K562 (cell line): ENCODE data around the gene PDLIM4. TPM values are rescaled to one million over a fixed set of nuclear protein-coding genes. Genes with fewer than 3 reads are reported as not detected.

Experiments
- ATAC-seq: fragments of 200-7000 bp; cut with Tn5 transposase; 3 replicates; pipeline ENCODE4 v1.9.1; 2020; ENCODE audit warnings: moderate library complexity
- BruUV-seq: library from RNA; stranded (reverse); fragments of 400-500 nt; replicated peaks from 2 replicates; lab custom pipeline; 2021; lab: Mats Ljungman, UMichigan
- CTCF ChIA-PET: fragments of 300-600 bp; formaldehyde crosslinking; extraction: SDS; loops from one replicate; lab custom pipeline; 2021; ENCODE audit warnings: low intra/inter-chr PET ratio; lab: Yijun Ruan, JAX
- POLR2A ChIA-PET: fragments of 300-600, 350-650 bp; sonication (Branson Sonifier 250); formaldehyde crosslinking; extraction: SDS; loops from one replicate; lab custom pipeline; 2021; ENCODE audit warnings: antibody characterized with exemption, inconsistent platforms; lab: Yijun Ruan, JAX
- DNase-seq, 4 experiments: peaks; one replicate each; pipeline versions ENCODE4 v3.0.0 to v3.0.0-alpha.2; 2011 to 2018; ENCODE audit warnings: low spot score in 3 of 4, mixed read lengths in 3 of 4; ENCODE audit errors: extremely low read depth in 1 of 4
- FAIRE-seq: peaks from 2 replicates; lab custom pipeline; 2011; peaks lifted over from hg19 to GRCh38; lab: Jason Lieb, UNC
- H2AFZ ChIP-seq: 2 replicates; pipeline ENCODE4 v1.6.0; 2011; ENCODE audit warnings: low read depth, low read length, control low read depth, inconsistent platforms
- H3K27ac ChIP-seq: fragments of 200-600 bp; 3 replicates; pipeline ENCODE4 v1.8.0; 2011; ENCODE audit warnings: low read depth, mild to moderate bottlenecking, control low read depth, inconsistent platforms, low read length, moderate library complexity, mixed read lengths; ENCODE audit errors: extremely low read depth
- H3K27me3 ChIP-seq, 2 experiments: fragments of 300-600 bp in 1 of 2; 2 replicates in 1 of 2; 3 replicates in 1 of 2; pipeline versions ENCODE4 v1.6.0 to v1.8.0; 2011; ENCODE audit warnings: inconsistent platforms in 2 of 2, low read length in 2 of 2, mild to moderate bottlenecking in 1 of 2, mixed read lengths in 1 of 2, moderate library complexity in 1 of 2; ENCODE audit not compliant: control insufficient read depth in 2 of 2, insufficient read depth in 2 of 2
- H3K36me3 ChIP-seq: fragments of 300-600 bp; 3 replicates; pipeline ENCODE4 v1.8.0; 2011; ENCODE audit warnings: mild to moderate bottlenecking, low read length, inconsistent platforms; ENCODE audit not compliant: control insufficient read depth, insufficient read depth
- H3K4me1 ChIP-seq, 2 experiments: fragments of 200-600 bp in 1 of 2; replicated peaks in 1 of 2; 2 replicates in 1 of 2; 3 replicates in 1 of 2; pipeline versions ENCODE4 v1.5.1 to v1.8.0; 2011; ENCODE audit warnings: inconsistent platforms in 2 of 2, low read length in 2 of 2, mild to moderate bottlenecking in 1 of 2, mixed read lengths in 1 of 2, moderate library complexity in 1 of 2; ENCODE audit not compliant: control insufficient read depth in 2 of 2, insufficient read depth in 2 of 2
- H3K4me2 ChIP-seq: 2 replicates; pipeline ENCODE4 v1.6.1; 2011; ENCODE audit warnings: low read length, control low read depth, inconsistent platforms, mixed read lengths; ENCODE audit not compliant: insufficient read depth
- H3K4me3 ChIP-seq: fragments of 200-600 bp; sonication (generic), shearing (Covaris generic); 2 replicates; pipeline ENCODE4 v1.5.1; 2016; ENCODE audit warnings: control low read depth, inconsistent platforms
- H3K79me2 ChIP-seq: fragments of 200-600 bp; 3 replicates; pipeline ENCODE4 v1.8.0; 2011; ENCODE audit warnings: low read length, inconsistent platforms; ENCODE audit not compliant: control insufficient read depth, insufficient read depth
- H3K9ac ChIP-seq, 2 experiments: 2 replicates each; pipeline versions ENCODE4 v1.6.0 to v1.6.1; 2011; ENCODE audit warnings: low read depth in 2 of 2, low read length in 2 of 2, control low read depth in 1 of 2, inconsistent platforms in 1 of 2, mild to moderate bottlenecking in 1 of 2, mixed read lengths in 1 of 2; ENCODE audit not compliant: insufficient read depth in 1 of 2
- H3K9me1 ChIP-seq: one replicate; pipeline ENCODE4 v1.6.0; 2011; ENCODE audit warnings: inconsistent platforms, mild to moderate bottlenecking, low read length, moderate library complexity; ENCODE audit not compliant: control insufficient read depth, insufficient read depth
- H3K9me3 ChIP-seq: replicated peaks from 2 replicates; pipeline ENCODE4 v1.5.1; 2011; ENCODE audit warnings: low read depth, low read length, inconsistent platforms; ENCODE audit not compliant: control insufficient read depth, insufficient read depth
- H4K20me1 ChIP-seq: replicated peaks from 2 replicates; pipeline ENCODE4 v1.6.1; 2011; ENCODE audit warnings: low read length, inconsistent platforms, mixed read lengths; ENCODE audit not compliant: control insufficient read depth, insufficient read depth
- CBFB ChIP-seq: sonication (generic); formaldehyde crosslinking; IDR thresholded peaks from 2 replicates; pipeline ENCODE4 v1.4.0; 2020; ENCODE audit warnings: mild to moderate bottlenecking, missing genetic modification reagents
- CCAR2 ChIP-seq: fragments of 200-400 bp; formaldehyde crosslinking; IDR thresholded peaks from 2 replicates; pipeline ENCODE4 v1.6.1; 2017; ENCODE audit warnings: mild to moderate bottlenecking, low read depth, low read length
- CREB1 ChIP-seq, 2 experiments: sonication (generic) in 1 of 2; formaldehyde crosslinking in 1 of 2; IDR thresholded peaks; 2 replicates each; pipeline versions ENCODE4 v1.6.1 to v1.8.0; 2012 to 2022; ENCODE audit warnings: inconsistent platforms in 1 of 2, mild to moderate bottlenecking in 1 of 2, missing genetic modification reagents in 1 of 2, moderate library complexity in 1 of 2
- FOXK2 ChIP-seq, 2 experiments: fragments of 450-650 bp; IDR thresholded peaks in 1 of 2; conservative IDR thresholded peaks in 1 of 2; 2 replicates each; pipeline ENCODE4 v1.6.1; 2016; ENCODE audit warnings: low read depth in 2 of 2, mild to moderate bottlenecking in 1 of 2
- GATA2 ChIP-seq: sonication (generic); formaldehyde crosslinking; IDR thresholded peaks from 2 replicates; pipeline ENCODE4 v1.4.0; 2020; ENCODE audit warnings: mild to moderate bottlenecking, missing genetic modification reagents
- GTF2A2 ChIP-seq: IDR thresholded peaks from 2 replicates; pipeline ENCODE4 v1.6.1; 2016; ENCODE audit warnings: mild to moderate bottlenecking, missing genetic modification characterization, missing compliant biosample characterization
- KLF10 ChIP-seq: fragments of 250-450 bp; sonication (Bioruptor Pico); IDR thresholded peaks from 2 replicates; pipeline ENCODE4 v1.6.1; 2021; ENCODE audit warnings: matching md5 sums
- L3MBTL2 ChIP-seq: fragments of 450-650 bp; IDR thresholded peaks from 2 replicates; pipeline ENCODE4 v1.6.1; 2016; ENCODE audit warnings: mild to moderate bottlenecking, moderate library complexity
- NRF1 ChIP-seq, 2 experiments: fragments of 450-650 bp; IDR thresholded peaks in 1 of 2; conservative IDR thresholded peaks in 1 of 2; 2 replicates each; pipeline ENCODE4 v1.6.1; 2014; ENCODE audit warnings: mild to moderate bottlenecking in 2 of 2
- PCBP2 ChIP-seq: fragments of 200-400 bp; formaldehyde crosslinking; IDR thresholded peaks from 2 replicates; pipeline ENCODE4 v1.6.1; 2018; ENCODE audit warnings: low read length, low read depth, mild to moderate bottlenecking, moderate library complexity; ENCODE audit not compliant: poor library complexity, severe bottlenecking
- TAF1 ChIP-seq: IDR thresholded peaks from 2 replicates; pipeline ENCODE4 v1.6.1; 2011; ENCODE audit warnings: mild to moderate bottlenecking, low read length, moderate library complexity; ENCODE audit not compliant: insufficient read depth, control insufficient read depth, severe bottlenecking; ENCODE audit errors: extremely low read depth
- TOE1 ChIP-seq, 2 experiments: fragments of 450-650 bp in 1 of 2; sonication (generic) in 1 of 2; formaldehyde crosslinking in 1 of 2; IDR thresholded peaks; 2 replicates each; pipeline versions ENCODE4 v1.7.1 to v1.8.0; 2016 to 2022; ENCODE audit warnings: borderline replicate concordance in 2 of 2, mild to moderate bottlenecking in 2 of 2, antibody characterized with exemption in 1 of 2, inconsistent platforms in 1 of 2, low read depth in 1 of 2, missing genetic modification reagents in 1 of 2, moderate library complexity in 1 of 2
- ZFP36 ChIP-seq: fragments of 150-350 bp; IDR thresholded peaks from 2 replicates; pipeline ENCODE4 v1.6.1; 2018; ENCODE audit warnings: low read length, low read depth; ENCODE audit not compliant: partially characterized antibody
- ZNF134 ChIP-seq: fragments of 250-450 bp; sonication (Bioruptor Pico); conservative IDR thresholded peaks from 2 replicates; pipeline ENCODE4 v1.4.0; 2020
- ZNF3 ChIP-seq: fragments of 250-450 bp; sonication (Bioruptor Pico); IDR thresholded peaks from 2 replicates; pipeline ENCODE4 v1.5.0; 2021; ENCODE audit warnings: mild to moderate bottlenecking, moderate library complexity
- ZNF512 ChIP-seq: IDR thresholded peaks from 2 replicates; pipeline ENCODE4 v1.6.1; 2016; ENCODE audit warnings: missing genetic modification characterization, missing compliant biosample characterization
- ZNF561 ChIP-seq: fragments of 450-650 bp; formaldehyde crosslinking; conservative IDR thresholded peaks from 2 replicates; pipeline ENCODE4 v1.4.0; 2020; ENCODE audit warnings: mild to moderate bottlenecking, moderate library complexity
- ZNF785 ChIP-seq: fragments of 250-450 bp; sonication (Bioruptor Pico); IDR thresholded peaks from 2 replicates; pipeline ENCODE4 v1.4.0; 2020; ENCODE audit warnings: mild to moderate bottlenecking
- WGBS: fragments of 100-300 bp; shearing (Covaris generic); methylation state at CpG from one replicate; pipeline ENCODE4 v1.1.6; 2016; ENCODE audit warnings: low coverage, mixed read lengths; ENCODE audit not compliant: insufficient coverage; ENCODE audit errors: missing lambda C conversion rate; 5-methylcytosine and 5-hydroxymethylcytosine counted together
- in situ Hi-C: fragments of 300-500 bp; cut with MboI; formaldehyde crosslinking; loops from 4 replicates; pipeline ENCODE4 v1.15.0; 2018; ENCODE audit warnings: inconsistent platforms, mixed read lengths
- intact Hi-C: fragments of 100-400 bp; cut with micrococcal nuclease; formaldehyde crosslinking; loops from 2 replicates; pipeline ENCODE4 v1.14.2; 2022
- polyA plus RNA-seq, 8 experiments: library from polyadenylated mRNA; depleted of rRNA in 4 of 8; stranded (reverse) in 5 of 8; unstranded in 3 of 8; fragments of >200 nt; fragmentation: Nextera tagmentation in 2 of 8; fragmentation: Illumina TruSeq in 1 of 8; extraction: Ambion mirVana in 2 of 8; extraction: Trizol in 1 of 8; gene quantifications; 2 replicates each; pipeline versions ENCODE4 v1.2.1 to v1.2.3, GENCODE V29; 2011 to 2014; ENCODE audit warnings: inconsistent platforms in 1 of 8, missing spikeins in 1 of 8
- total RNA-seq, 7 experiments: library from RNA; depleted of rRNA in 6 of 7; stranded (reverse); fragments of >200 nt in 6 of 7; fragmentation: Illumina TruSeq in 2 of 7; extraction: Trizol in 2 of 7; gene quantifications; 2 replicates each; pipeline versions ENCODE4 v1.2.1 to v1.2.3, GENCODE V29; 2011 to 2021; ENCODE audit warnings: low replicate concordance in 1 of 7

The PDLIM4 gene
- total and polyA plus RNA-seq, 9 of the 15 experiments (the other 6 are each of a cell fraction or from before 2014, with no cell fraction given), result 0.28 to 32.8 (median 13.1) TPM

- no peak for TF ChIP-seq ZNF785 (CRISPR knock-in tag)
- TF ChIP-seq PCBP2, result no peak
- no peak for TF ChIP-seq L3MBTL2
- TF ChIP-seq ZNF3 (CRISPR knock-in tag), result no peak
- TF ChIP-seq TAF1, result no peak
- TF ChIP-seq, all 486 proteins: peak for 0
These were observed 22.3 kb downstream of the PDLIM4 start (continued) for GRCh38 chr5:132279801-132280200.

- H3K4me1 ChIP-seq, result peaks cover 32 to 35% of the 10 kb centered on the region in 2 experiments; a peak in 4 of 5 replicates
- no peak overlapping the region for H3K4me2 ChIP-seq
- H3K9ac ChIP-seq, result peak overlapping the region in 1 of 2 experiments; percentile 57; a peak in 1 of 4 replicates
- in situ Hi-C loops, result no loop called here
- no TSS peak for BruUV-seq
- H3K9me3 ChIP-seq, result no peaks in the 10 kb centered on the region; the same call in 1 of the 2 replicates
- WGBS, result 34% methylated on average over 5 of the region's 5 CpGs
- ChIA-PET POLR2A (interaction anchor here (0.5 to 2.5 kb wide), 9 partner anchors 8 to 210 kb away, joined by 3 to 26 read pairs (median 4); partner anchors contain the start of genes IRF1 and SLC22A4), CTCF (interaction anchor here (0.6 kb wide), 1 partner anchor 34 kb away, joined by 4 read pairs; no protein-coding TSS in a partner anchor)
- H3K9me1 ChIP-seq, result no peaks in the 10 kb centered on the region
- intact Hi-C loops, result no loop called here
- peak overlapping the region; percentile 83 for H2AFZ ChIP-seq
- no peaks in the 10 kb centered on the region for H3K27me3 ChIP-seq
- H4K20me1 ChIP-seq, result no peaks in the 10 kb centered on the region
- no peak overlapping the region; the same call in 2 of the 3 replicates for H3K27ac ChIP-seq
- H3K36me3 ChIP-seq, result no peaks in the 10 kb centered on the region
- no peaks in the 10 kb centered on the region for H3K79me2 ChIP-seq
- ATAC-seq (no peak), FAIRE-seq (peak; percentile 6), DNase-seq (no peak)
- no peak overlapping the region for H3K4me3 ChIP-seq
- no peak for TF ChIP-seq TOE1 (IDR thresholded peaks at IDR 0.05; ENCODE audit: borderline replicate concordance)
- no peak for TF ChIP-seq TOE1 (CRISPR knock-in tag; IDR thresholded peaks at IDR 0.05; ENCODE audit: borderline replicate concordance, low read depth)
- no peak for TF ChIP-seq ZFP36
- peak; percentile 85 for TF ChIP-seq ZNF512 (tag)
- no peak for TF ChIP-seq CREB1 (IDR thresholded peaks at IDR 0.05)
- TF ChIP-seq CREB1 (CRISPR knock-in tag; IDR thresholded peaks at IDR 0.05), result no peak
- no peak for TF ChIP-seq ZNF134 (CRISPR knock-in tag)
- no peak for TF ChIP-seq ZNF561 (CRISPR knock-in tag)
- no peak for TF ChIP-seq GATA2 (CRISPR knock-in tag)
- TF ChIP-seq GTF2A2 (tag), result no peak
- no peak for TF ChIP-seq FOXK2 (conservative IDR thresholded peaks at IDR 0.05 in 1 of 2, IDR thresholded peaks at IDR 0.05 in 1 of 2; ENCODE audit: low read depth in 2 of 2)
- TF ChIP-seq CCAR2, result no peak
- no peak for TF ChIP-seq KLF10 (CRISPR knock-in tag)
- no peak for TF ChIP-seq NRF1 (conservative IDR thresholded peaks at IDR 0.05 in 1 of 2, IDR thresholded peaks at IDR 0.05 in 1 of 2)
- no peak for TF ChIP-seq CBFB (CRISPR knock-in tag)
These were observed 23.1 kb downstream of the PDLIM4 start for GRCh38 chr5:132280371-132281240.
